HG02884 (cell line): ENCODE results near the gene TEX14.
"Not testable (repeated sequence)": the region's sequence is repeated elsewhere in the genome, so short reads cannot be mapped to it uniquely, and the experiment has no call there.

ENCODE experiments used
- ATAC-seq: cut with Tn5 transposase; IDR thresholded peaks from one replicate; pipeline ENCODE4 v1.9.1; 2021; ENCODE audit warnings: mild to moderate bottlenecking, moderate library complexity; ENCODE audit not compliant: unreplicated experiment

The TEX14 gene

GRCh38 chr17:58570758-58571157 lies 121.1 kb downstream of the TEX14 start:
- ATAC-seq, result no peak

- ATAC-seq, result no peak
Measured at GRCh38 chr17:58569196-58569595, 122.6 kb downstream of the TEX14 start.

GRCh38 chr17:58568044-58568799 lies 123.6 kb downstream of the TEX14 start:
- ATAC-seq, result no peak

GRCh38 chr17:58565389-58566311 lies 126.2 kb downstream of the TEX14 start:
- no peak for ATAC-seq

- ATAC-seq, result no peak
Measured at GRCh38 chr17:58564971-58565370, 126.9 kb downstream of the TEX14 start.

GRCh38 chr17:58564243-58564642 lies 127.6 kb downstream of the TEX14 start:
- no peak for ATAC-seq

- no peak for ATAC-seq
Measured at GRCh38 chr17:58560511-58560910, 131.3 kb downstream of the TEX14 start.

GRCh38 chr17:58557981-58558380 lies 133.9 kb downstream of the TEX14 start:
- ATAC-seq, result no peak

- ATAC-seq, result no peak
Measured at GRCh38 chr17:58556833-58557250, 135.0 kb downstream of the TEX14 start.

GRCh38 chr17:58555109-58555508 lies 136.7 kb downstream of the TEX14 start:
- not testable (repeated sequence) for ATAC-seq

GRCh38 chr17:58541249-58541648 lies 150.6 kb downstream of the TEX14 start:
- no peak for ATAC-seq

GRCh38 chr17:58539698-58540097 lies 152.1 kb downstream of the TEX14 start:
- no peak for ATAC-seq

- ATAC-seq, result no peak
Measured at GRCh38 chr17:58538811-58539409, 152.9 kb downstream of the TEX14 start.

- ATAC-seq, result no peak
Measured at GRCh38 chr17:58537266-58537665, 154.6 kb downstream of the TEX14 start.

GRCh38 chr17:58536542-58536941 lies 155.3 kb downstream of the TEX14 start:
- ATAC-seq, result no peak

- ATAC-seq, result no peak
Measured at GRCh38 chr17:58535431-58535830, 156.4 kb downstream of the TEX14 start.

- ATAC-seq, result no peak
Measured at GRCh38 chr17:58534901-58535421, 156.9 kb downstream of the TEX14 start.

GRCh38 chr17:58534331-58534730 lies 157.5 kb downstream of the TEX14 start:
- no peak for ATAC-seq

GRCh38 chr17:58533616-58534188 lies 158.1 kb downstream of the TEX14 start:
- no peak for ATAC-seq

- no peak for ATAC-seq
Measured at GRCh38 chr17:58532555-58532951, 159.3 kb downstream of the TEX14 start.
